NCI-H2029 (cell line): Measurements from ENCODE around the gene RAD51.

ENCODE experiments used
- DNase-seq: peaks from one replicate; lab custom pipeline; 2025; lab: John Stamatoyannopoulos, UW

The RAD51 gene

DNA sequence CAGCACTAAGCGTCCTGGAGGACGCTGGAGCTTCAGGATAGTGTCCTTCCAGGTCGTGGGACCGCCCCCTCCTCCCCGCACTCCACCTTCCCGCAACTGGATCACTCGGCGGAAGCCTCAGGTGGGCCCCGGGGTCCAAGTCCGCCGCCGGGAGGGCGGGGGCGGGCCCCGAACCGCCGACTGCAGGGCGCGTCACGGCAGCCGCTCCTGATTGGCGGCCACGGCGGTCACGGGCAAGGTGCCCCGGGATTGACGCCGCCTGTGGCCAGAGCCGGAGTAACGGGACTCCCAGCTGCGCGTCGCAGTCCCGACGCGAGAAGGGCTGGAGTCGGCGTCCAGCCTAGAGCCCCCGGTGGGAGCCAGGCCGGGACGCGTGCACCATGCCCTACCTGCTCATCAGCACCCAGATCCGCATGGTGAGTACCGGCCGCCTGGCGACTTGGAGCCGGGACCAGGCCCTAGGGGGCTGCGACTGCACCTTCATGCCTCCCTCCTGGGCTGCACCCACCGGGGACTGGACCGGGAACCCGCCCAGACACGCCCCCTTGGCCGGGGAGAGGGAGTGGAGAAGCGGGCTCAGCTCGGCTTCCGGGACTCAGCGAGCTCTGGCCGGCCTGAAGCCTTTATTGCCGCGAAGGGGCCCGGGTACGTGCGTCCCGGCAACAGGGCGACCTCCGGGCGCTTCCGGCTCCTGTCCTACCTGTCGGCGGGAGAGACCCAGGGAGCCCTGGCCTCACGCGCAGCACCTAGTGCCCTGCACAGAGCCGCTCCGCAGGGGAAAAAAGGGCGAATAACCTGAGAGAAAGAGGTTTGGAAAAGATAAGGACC is 69.0 kb downstream of the RAD51 start, which contains the start of gene GCHFR:
GCHFR (plus strand) TSS at position 268 of the 828 bp plus-strand sequence; CDS start at position 381, 113 bp downstream.
- peak; percentile 36 for DNase-seq

DNA sequence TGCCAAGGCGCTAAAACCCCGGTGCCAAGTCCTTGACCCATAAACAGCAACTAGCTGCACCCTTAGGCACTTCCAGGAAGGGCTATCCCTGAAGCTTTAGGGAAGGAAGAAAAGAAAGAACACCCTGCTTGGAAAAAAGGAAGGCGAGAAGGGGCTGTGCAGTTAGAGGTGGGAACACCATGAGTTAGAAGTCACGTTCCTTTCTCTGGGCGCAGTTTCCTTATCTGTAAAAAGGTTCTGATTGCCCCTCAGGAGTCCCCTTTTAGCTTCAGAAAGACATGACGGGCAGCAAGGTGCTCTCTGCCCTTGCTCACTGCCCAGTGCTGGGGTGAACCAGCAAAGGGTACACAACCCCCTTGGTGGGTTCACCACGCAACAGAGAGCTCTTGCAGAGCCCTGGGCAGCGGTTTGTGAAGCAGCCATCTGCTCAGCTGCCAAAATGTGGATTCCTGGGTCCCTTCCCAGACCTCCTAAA is 69.7 kb downstream of the RAD51 start:
- no peak for DNase-seq

GRCh38 chr15:40766194-40766815 is 71.3 kb downstream of the RAD51 start:
- no peak for DNase-seq

GRCh38 chr15:40766906-40767837 is 72.2 kb downstream of the RAD51 start:
- DNase-seq, result no peak

DNA sequence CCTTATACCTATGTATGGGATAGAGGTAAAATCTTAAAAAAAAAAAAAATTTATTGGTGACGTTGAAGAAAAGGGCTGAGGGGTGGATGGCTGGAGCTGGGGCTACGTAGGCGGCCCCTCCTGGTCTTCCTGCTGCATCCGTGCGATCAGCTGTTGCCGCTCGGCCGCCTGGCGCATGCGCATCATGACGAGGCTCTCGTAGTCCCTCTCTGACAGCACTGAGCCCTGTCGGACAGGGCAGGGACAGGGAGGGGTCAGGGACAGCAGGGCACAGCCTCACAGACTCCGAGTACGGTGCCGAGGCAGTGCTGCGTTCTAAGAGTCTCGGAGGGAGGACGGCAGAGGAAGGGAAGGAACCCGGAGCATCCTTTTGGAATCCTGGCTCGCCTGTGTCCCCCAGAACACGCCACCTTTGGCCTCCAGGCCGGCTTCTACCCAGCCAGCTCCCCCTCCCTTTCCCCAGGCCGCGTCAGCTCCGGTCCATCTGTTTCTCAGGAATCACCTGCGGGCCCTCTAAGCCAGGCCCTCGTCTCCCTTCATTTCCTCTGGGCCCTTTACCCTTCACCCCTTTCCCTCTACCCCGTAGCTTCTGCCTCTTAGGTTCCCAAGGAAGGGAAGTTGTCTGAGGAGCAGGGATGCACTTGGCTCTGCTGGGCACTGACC is 73.0 kb downstream of the RAD51 start:
- DNase-seq, result no peak

DNA sequence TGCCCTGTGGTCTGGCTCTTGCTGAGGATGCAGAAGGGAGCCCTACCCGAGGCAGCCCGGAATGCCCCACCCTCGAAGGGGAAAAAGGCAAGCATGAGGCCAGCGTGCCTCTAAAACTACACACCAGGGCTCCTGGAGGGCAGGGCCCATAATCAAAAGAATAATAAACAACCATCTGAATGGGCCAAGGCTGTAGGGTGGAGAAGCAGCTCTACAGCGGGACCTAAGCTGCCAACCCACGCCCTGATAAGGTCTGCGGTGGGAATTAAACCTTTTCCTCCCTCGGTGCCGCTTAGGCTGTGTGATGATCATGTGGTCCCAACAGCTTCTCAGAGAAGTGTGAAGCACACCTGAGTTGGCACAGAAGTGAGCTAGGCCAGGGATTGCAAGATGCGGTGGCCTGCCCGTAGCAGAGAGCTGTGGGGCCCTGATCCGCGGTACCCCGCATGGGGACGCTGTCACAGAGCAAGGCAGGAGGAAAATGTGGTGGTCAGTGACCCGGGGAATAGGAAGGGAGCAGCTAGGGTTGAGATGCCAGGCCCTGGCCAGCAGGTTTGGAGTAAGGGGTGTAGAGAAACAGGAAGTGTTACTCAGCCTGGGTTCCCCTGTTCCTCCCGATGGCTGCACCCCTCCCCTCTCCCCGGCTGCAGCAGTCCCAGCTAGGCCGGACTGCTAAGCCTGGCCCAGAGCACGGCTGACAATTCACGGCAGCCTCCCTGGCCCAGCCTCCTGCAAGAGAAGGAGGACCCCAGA is 73.7 kb downstream of the RAD51 start:
- DNase-seq, result no peak

- DNase-seq, result peak; percentile 27
These were observed 74.5 kb downstream of the RAD51 start, which contains the start of gene C15orf62 for GRCh38 chr15:40769274-40770146. Gene C15orf62, plus strand, starts transcription at chr15:40769980. Its CDS starts 516 bp downstream, at chr15:40770496.

GRCh38 chr15:40770147-40770721 is 75.3 kb downstream of the RAD51 start:
- DNase-seq, result no peak

DNA sequence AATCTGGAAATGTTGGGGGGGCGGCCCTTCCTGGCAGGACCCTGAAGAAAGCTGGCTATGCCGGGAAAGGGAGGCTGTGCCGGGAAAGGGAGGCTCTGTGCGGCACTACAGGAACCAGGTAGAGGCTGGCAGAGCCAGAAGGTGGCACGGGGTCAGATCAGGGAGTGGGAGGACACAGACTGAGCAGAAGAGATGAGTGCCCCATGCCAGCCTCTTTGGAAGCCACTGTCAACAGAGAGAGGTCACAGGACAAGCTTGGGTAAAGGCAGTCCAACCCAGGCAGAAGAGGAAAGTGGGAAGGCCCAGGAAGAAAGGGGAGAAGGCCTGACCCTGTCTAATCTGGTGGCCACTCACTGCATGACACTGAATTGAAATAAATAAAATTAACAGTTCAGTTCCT is 76.3 kb downstream of the RAD51 start:
- no peak for DNase-seq

- no peak for DNase-seq
These were observed 77.0 kb downstream of the RAD51 start for GRCh38 chr15:40772014-40772413.

DNA sequence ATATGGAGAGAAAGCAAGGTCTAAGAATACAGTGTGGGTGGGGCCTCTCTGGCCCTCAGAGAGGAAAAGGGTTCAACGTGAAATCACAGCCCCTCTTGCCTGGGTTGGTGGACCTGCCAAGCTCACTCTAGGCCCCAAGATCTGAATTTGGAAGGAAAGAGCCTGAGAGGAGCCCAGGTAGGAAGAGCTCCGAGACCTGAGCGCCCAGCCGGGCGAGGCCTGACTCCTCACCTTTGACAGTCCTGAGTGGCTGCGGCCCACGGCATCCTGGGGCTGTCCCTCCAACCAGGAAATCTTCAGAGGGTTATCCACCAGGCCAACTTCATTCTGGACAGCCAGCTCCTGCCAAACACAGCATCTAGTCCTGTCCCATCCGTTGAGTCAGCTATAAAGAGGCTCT is 78.5 kb downstream of the RAD51 start:
- DNase-seq, result no peak

- no peak for DNase-seq
These were observed 78.9 kb downstream of the RAD51 start for GRCh38 chr15:40773902-40774301.

DNA sequence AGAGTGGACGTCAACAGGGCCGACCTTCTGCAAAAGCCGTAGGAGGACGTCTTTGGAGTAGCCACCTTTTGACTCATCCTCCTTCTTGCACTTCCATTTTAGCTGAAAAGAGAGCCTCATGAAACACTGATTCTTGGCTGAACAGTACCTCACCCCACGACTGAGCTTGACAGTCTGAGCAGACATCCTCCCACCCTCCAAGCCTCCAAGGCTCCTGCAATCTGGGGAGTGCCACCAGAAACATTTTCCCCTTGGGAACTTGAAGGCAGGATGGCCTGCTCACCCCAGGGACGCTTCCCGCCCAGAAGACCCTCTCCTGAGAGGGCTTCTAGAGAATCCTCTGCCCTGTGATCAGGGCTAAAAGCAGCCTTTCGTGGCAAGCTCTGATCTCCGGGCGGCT is 80.0 kb downstream of the RAD51 start:
- no peak for DNase-seq

DNA sequence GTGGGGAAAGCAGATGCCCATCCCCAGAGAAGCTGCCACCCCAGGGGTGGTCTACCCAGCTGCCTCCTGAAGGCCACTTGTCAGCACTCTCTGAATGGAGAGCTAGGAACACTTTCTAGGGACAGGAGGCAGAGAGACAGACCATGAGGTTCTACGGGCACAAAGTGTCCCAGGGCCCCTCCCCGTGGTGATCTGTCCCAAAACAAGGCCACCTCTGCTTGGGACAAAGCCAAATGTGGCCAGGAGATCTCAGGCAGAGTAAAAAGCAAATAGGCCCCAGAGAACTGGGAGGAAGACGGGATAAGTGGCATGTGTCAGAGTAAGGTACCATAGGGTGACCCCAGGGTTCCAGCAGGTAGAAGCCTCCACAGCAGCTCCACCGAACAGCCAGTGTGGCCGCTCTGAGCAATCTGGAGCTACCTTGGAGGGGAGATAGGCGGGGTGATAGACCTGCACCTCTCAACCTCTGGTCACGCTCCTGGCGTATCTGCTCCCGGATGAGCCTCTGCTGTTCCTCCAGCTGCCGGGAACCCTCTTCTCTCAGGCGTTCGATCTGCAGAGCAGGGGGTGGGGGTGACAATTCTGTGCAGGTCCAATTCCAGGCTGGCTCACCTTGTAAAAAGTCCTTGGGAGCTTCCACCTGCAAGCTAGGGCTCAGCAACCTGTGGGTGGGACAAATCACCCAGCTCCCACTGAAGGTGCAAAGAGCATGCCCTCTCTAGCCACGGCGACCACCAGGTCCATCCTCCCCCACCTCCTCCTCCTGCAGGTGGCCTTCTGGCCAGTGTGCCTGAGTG is 81.0 kb downstream of the RAD51 start:
- DNase-seq, result no peak

GRCh38 chr15:40776537-40777141 is 81.7 kb downstream of the RAD51 start:
- peak; percentile 19 for DNase-seq
